Measurements from ENCODE around the gene FBXO30.

Gene FBXO30

DNA sequence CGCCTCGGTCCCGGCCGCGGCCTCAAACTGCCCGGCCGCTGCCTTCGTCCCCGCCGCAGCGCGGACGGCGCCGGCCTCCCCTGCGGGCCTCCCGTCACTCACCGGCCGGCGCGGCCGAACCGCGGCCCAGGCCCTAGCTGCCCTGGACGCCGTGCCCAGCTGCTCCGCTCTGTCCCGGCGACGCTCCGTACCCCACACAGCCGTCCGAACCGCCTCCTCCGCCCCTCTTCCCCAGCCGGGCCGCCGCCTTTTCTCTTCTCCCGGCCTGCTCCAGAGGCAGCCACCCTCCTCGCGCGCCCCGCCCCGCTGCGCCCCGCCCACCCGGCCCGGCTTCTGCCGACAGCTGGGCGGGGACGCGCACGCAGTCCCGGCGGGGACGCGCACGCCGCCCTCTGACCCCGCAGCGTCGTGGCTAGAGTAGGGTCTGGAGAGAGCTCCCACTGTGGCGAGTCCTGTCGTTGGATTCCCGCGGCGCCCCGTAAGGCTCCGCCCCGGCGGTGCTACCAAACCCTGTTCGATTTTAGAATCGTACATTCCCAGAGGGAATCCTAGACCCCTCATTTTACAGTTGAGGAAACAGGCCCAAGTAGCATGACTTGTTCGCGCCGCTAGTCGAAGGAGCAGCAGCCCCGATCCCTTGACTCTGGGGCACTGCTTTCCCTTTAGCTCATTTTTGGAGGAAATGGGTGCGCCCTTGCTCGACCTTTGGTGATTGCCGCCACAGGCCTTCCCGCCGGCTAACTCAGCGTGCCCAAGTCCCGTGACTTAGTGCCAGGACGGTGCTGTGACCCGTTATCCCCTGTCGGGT lies at the start of gene FBXO30:
Gene FBXO30 (minus strand): TSS at position 295 of the 808 bp plus-strand sequence. CDS start 8,390 bp downstream, outside the sequence.
- Histone ChIP-seq H3K27ac (peak within 1 kb of the TSS; percentile 94 to 96), H3K4me1 (peaks cover 0 to 46% (median 21%) of the 10 kb centered on the region in 4 donors), H3K4me3 (peak within 1 kb of the TSS; percentile 72 to 73), H3K36me3 (no peaks in the 10 kb centered on the region), H3K9me3 (no peaks in the 10 kb centered on the region), H3K27me3 (no peaks in the 10 kb centered on the region)
- peak; percentile 20 to 58 for TF ChIP-seq CTCF (IDR thresholded peaks at IDR 0.05)
- intact Hi-C loops (cut with DNase I; ENCODE audit: low total_unique reads) = loop anchor here (2.0 to 5.0 kb wide), 2 partner anchors 80 to 738 kb away; partner anchors contain the start of gene EPM2A
- DNase-seq = peak; percentile 84 to 93

DNA sequence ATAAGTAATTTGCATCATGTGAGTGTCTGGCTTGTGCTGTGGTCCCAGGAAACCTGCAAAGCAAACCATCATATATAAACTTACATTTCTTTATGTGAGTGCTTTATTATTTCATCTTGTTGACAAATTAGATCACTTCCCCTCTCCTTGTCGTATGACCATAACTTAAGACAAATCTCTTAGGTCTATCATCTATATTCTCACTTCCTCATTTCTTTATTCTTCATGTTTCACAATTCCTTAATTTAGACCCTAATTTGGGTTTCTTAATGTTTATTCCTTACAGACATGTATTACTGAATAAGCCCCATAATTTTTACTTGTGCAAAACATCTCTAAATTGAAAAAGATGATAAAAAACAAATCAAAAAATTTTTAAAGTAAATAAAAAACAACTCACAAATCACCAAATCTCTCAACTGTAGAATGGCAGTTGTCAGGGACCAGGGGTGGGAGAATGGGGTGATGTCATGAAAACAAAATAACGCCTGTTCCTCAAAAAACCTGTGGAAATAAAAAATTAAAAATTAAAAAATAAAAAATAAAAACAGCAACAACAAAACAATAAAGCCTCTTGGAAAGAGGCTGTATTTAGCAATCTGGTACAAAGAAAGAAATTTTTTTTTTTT lies 49.5 kb upstream of the FBXO30 start:
- Histone ChIP-seq H3K27ac (no peak overlapping the region), H3K4me1 (peaks cover 0 to 6% (median 0%) of the 10 kb centered on the region in 4 donors), H3K4me3 (no peak overlapping the region), H3K27me3 (no peaks in the 10 kb centered on the region), H3K9me3 (peaks cover 0 to 9% (median 5%) of the 10 kb centered on the region in 3 donors), H3K36me3 (peaks cover 0 to 6% (median 0%) of the 10 kb centered on the region in 3 donors)
- no peak for TF ChIP-seq CTCF (IDR thresholded peaks at IDR 0.05)
- DNase-seq = no peak
- intact Hi-C loops (cut with DNase I; ENCODE audit: low total_unique reads) = no loop called here

DNA sequence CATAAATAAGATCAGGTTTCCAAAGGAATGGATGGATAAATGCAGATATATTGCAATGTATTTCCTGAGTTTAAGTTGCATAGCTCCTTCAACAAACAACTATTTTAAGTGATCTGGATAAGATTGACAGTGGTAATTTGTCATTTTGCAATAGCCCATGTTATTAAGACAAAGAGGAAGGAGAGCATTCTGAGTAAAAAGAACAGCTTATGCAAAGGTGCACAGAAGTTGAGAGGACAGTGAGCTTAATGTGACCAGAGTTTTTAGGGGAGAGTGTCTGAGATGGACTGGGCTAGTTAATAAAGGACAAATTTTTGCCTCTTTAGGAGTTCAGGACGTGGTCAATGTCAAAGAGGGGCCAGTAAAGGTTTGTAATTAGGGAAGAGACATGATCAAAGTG lies 48.8 kb upstream of the FBXO30 start:
- H3K27ac ChIP-seq = no peak overlapping the region
- H3K4me3 ChIP-seq = no peak overlapping the region
- no peak for DNase-seq
- intact Hi-C loops (cut with DNase I; ENCODE audit: low total_unique reads) = no loop called here
- no peaks in the 10 kb centered on the region for H3K27me3 ChIP-seq
- peaks cover 0 to 9% (median 5%) of the 10 kb centered on the region in 3 donors for H3K9me3 ChIP-seq
- H3K4me1 ChIP-seq = peaks cover 0 to 6% (median 0%) of the 10 kb centered on the region in 4 donors
- peaks cover 0 to 6% (median 0%) of the 10 kb centered on the region in 3 donors for H3K36me3 ChIP-seq
- TF ChIP-seq CTCF (IDR thresholded peaks at IDR 0.05) = no peak

DNA sequence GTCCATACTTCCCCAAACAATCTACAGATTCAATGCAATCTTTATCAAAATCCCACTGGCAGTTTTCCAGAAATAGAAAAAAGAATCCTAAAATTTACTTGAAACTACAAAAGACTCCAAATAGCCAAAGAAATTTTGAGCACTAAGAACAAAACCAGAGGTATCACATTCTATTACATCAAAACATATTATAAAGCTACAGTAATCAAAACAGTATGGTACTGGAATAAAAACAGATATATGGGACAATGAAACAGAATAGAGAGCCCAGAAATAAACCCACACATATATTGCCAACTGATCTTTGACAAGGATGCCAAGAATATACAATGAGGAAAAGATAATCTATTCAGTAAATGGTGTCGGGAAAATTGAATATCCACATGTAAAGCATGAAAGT lies 46.0 kb upstream of the FBXO30 start:
- TF ChIP-seq CTCF (IDR thresholded peaks at IDR 0.05) = no peak
- Histone ChIP-seq H3K9me3 (peaks cover 0 to 9% (median 5%) of the 10 kb centered on the region in 3 donors), H3K27me3 (no peaks in the 10 kb centered on the region), H3K4me3 (no peak overlapping the region), H3K4me1 (peaks cover 0 to 3% (median 0%) of the 10 kb centered on the region in 4 donors), H3K36me3 (peaks cover 0 to 6% (median 0%) of the 10 kb centered on the region in 3 donors), H3K27ac (no peak overlapping the region)
- intact Hi-C loops (cut with DNase I; ENCODE audit: low total_unique reads) = no loop called here
- no peak for DNase-seq

DNA sequence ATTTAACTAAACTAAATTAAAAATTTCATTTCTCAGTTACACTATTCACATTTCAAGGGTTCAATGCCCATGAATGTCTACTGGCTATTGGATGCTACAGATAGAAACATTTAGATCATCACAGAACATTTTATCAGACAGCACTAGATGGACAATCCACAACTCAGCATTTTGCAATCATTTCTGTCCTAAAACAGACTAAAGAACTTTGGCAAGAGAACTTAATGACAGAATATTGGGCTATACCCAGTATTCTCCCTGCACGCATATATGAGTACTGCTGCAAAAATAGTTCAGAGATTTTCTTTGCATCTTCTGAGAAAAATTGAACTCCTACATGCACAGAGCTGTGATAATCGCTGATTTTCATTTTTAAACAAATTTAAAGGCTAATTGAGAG lies 36.1 kb upstream of the FBXO30 start:
- Histone ChIP-seq H3K36me3 (no peaks in the 10 kb centered on the region), H3K27me3 (no peaks in the 10 kb centered on the region), H3K9me3 (no peaks in the 10 kb centered on the region), H3K4me3 (no peak overlapping the region), H3K4me1 (peaks cover 0 to 16% (median 9%) of the 10 kb centered on the region in 4 donors), H3K27ac (peak overlapping the region in 1 of 2 donors; percentile 39)
- intact Hi-C loops (cut with DNase I; ENCODE audit: low total_unique reads) = no loop called here
- TF ChIP-seq CTCF (IDR thresholded peaks at IDR 0.05) = no peak
- DNase-seq = no peak

All from tibial artery (tissue), 4 donors.